Testis (tissue), 3 donors: ENCODE data around the gene TOM1L2. TPM values are rescaled to one million over a fixed set of nuclear protein-coding genes. Genes with fewer than 3 reads are reported as not detected.

ENCODE experiments used
- DNase-seq: peaks from one replicate; pipeline ENCODE4 v3.0.0-alpha.2; 2019
- H3K27ac ChIP-seq, 2 donors: fragments of 200-600 bp; sonication (generic); one replicate each; pipeline ENCODE4 v1.5.1; 2019
- H3K27me3 ChIP-seq: fragments of 200-600 bp; sonication (generic); one replicate; pipeline ENCODE4 v1.5.1; 2019
- H3K36me3 ChIP-seq: fragments of 200-600 bp; sonication (generic); one replicate; pipeline ENCODE4 v1.5.1; 2017; ENCODE audit warnings: low read depth; ENCODE audit errors: missing control alignments
- H3K4me1 ChIP-seq: fragments of 200-600 bp; sonication (generic); one replicate; pipeline ENCODE4 v1.5.1; 2019
- H3K4me3 ChIP-seq, 2 donors: fragments of 200-600 bp; sonication (generic); one replicate each; pipeline ENCODE4 v1.5.1; 2017 to 2019
- H3K9me3 ChIP-seq: fragments of 200-600 bp; sonication (generic); one replicate; pipeline ENCODE4 v1.5.1; 2017
- POLR2A ChIP-seq: fragments of 450-650 bp; IDR thresholded peaks from one replicate; pipeline ENCODE4 v1.6.1; 2017; ENCODE audit warnings: antibody characterized with exemption, mild to moderate bottlenecking, moderate library complexity
- WGBS, 2 donors: methylation state at CpG; one replicate each; pipeline ENCODE4 v1.1.5; 2018; 5-methylcytosine and 5-hydroxymethylcytosine counted together
- intact Hi-C: fragments of 100-400 bp; cut with DNase I; formaldehyde crosslinking; loops from one replicate; pipeline ENCODE4 v1.15.1; 2023; ENCODE audit warnings: low total_unique reads
- polyA plus RNA-seq: library from polyadenylated mRNA; stranded (reverse); fragments of 350-450 nt; fragmentation: Illumina TruSeq; extraction: RNeasy Lipid Tissue Mini Kit (QIAGEN cat#74804); gene quantifications from one replicate; pipeline ENCODE4 v1.2.3, GENCODE V29; 2014; ENCODE audit warnings: low read depth, low replicate concordance; ENCODE audit not compliant: insufficient read depth
- total RNA-seq, 2 donors: library from RNA; depleted of rRNA; stranded (reverse); fragments of >200 nt; gene quantifications; one replicate each; pipeline ENCODE4 v1.2.3, GENCODE V29; 2016
- TF ChIP-seq, protein P1 (sequence below), 3 experiments: fragments of 450-650 bp in 2 of 3; fragments of 200-600 bp in 1 of 3; sonication (generic) in 1 of 3; IDR thresholded peaks; one replicate each; pipeline ENCODE4 v1.5.1; 2016 to 2019; ENCODE audit warnings: antibody characterized with exemption in 3 of 3, mild to moderate bottlenecking in 2 of 3, moderate library complexity in 1 of 3

Gene TOM1L2
- total and polyA plus RNA-seq, 3 donors from 2014 or later = 92.4 to 221 (median 218) TPM

DNA sequence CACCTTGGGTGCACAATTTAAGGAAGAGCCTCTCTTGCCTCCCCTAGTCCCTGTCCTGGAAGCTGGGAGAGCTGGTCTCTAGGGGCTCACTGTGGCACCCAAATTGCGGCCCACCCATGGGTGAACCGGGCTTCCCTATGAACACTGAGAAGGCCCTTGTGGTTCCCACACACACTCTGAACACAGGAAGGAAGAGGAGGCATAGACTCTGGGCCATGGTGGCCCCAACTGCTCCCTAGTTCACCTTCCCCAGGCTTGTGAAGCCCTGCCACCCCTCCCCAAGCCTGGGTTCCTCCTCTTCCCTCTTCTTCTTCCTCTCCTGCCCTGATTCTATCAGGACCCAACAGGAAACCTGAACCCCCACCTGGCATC, 145.9 kb downstream of the TOM1L2 start:
- TF ChIP-seq, protein P1, sequence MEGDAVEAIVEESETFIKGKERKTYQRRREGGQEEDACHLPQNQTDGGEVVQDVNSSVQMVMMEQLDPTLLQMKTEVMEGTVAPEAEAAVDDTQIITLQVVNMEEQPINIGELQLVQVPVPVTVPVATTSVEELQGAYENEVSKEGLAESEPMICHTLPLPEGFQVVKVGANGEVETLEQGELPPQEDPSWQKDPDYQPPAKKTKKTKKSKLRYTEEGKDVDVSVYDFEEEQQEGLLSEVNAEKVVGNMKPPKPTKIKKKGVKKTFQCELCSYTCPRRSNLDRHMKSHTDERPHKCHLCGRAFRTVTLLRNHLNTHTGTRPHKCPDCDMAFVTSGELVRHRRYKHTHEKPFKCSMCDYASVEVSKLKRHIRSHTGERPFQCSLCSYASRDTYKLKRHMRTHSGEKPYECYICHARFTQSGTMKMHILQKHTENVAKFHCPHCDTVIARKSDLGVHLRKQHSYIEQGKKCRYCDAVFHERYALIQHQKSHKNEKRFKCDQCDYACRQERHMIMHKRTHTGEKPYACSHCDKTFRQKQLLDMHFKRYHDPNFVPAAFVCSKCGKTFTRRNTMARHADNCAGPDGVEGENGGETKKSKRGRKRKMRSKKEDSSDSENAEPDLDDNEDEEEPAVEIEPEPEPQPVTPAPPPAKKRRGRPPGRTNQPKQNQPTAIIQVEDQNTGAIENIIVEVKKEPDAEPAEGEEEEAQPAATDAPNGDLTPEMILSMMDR (IDR thresholded peaks at IDR 0.05) = no peak
- no peak for TF ChIP-seq POLR2A
- WGBS, 2 donors = 94% methylated on average over 2 of the region's 2 CpGs; no CpG with 5 or more reads in 1 of the 2 donors
- Histone ChIP-seq H3K27ac (peak overlapping the region; percentile 37 to 90), H3K9me3 (no peaks in the 10 kb centered on the region), H3K27me3 (no peaks in the 10 kb centered on the region), H3K36me3 (no peaks in the 10 kb centered on the region), H3K4me3 (no peak overlapping the region), H3K4me1 (peaks cover 52% of the 10 kb centered on the region)
- no peak for DNase-seq
- intact Hi-C loops = no loop called here

GRCh38 chr17:17824783-17825614, 147.2 kb downstream of the TOM1L2 start:
- Histone ChIP-seq H3K4me3 (no peak overlapping the region), H3K4me1 (peaks cover 58% of the 10 kb centered on the region), H3K27ac (peak overlapping the region; percentile 73 to 90), H3K9me3 (no peaks in the 10 kb centered on the region), H3K36me3 (no peaks in the 10 kb centered on the region), H3K27me3 (no peaks in the 10 kb centered on the region)
- intact Hi-C loops = no loop called here
- 26 to 61% methylated on average over 13 to 14 of the region's 14 CpGs for WGBS, 2 donors
- DNase-seq = peak; percentile 86
- TF ChIP-seq, protein P1 (IDR thresholded peaks at IDR 0.05) = no peak
- TF ChIP-seq POLR2A = no peak

DNA sequence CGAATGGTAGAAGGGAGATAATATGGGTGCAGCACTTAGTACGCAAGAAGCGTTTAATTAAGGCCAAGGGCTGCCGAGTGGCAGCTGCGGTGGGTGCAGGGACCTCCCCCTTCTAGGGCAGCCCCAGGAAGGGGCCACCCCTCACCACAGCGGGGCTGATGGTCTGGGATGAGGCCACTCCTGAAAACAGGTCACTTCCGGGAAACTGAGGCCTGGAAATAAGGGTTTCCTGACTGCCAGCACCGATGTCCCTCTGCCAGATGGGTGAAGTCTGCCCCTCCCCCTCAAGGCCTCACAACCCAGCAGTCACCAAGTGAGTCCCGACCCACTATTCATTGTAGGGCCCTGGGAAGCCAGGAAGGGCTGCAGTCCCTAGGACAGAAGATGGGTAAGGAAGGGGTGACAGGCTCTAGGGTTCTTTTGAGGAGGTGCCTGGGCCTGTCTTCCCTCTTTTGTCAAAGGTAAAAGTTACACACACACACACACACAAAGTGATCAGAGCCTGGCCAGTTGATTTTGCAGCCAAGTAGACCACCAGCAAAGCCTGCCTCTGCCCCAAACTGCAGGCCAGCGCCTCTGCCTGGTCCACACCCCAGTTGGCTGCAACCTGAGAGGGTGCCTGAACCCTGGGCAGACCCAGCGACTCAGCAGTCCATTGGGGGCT, 147.9 kb downstream of the TOM1L2 start:
- H3K27ac ChIP-seq = peak overlapping the region; percentile 73 to 90
- intact Hi-C loops = no loop called here
- WGBS, 2 donors = 9 to 15% methylated on average over 7 to 11 of the region's 11 CpGs
- DNase-seq = no peak
- TF ChIP-seq, protein P1 (IDR thresholded peaks at IDR 0.05) = no peak
- no peak for TF ChIP-seq POLR2A
- no peaks in the 10 kb centered on the region for H3K27me3 ChIP-seq
- H3K9me3 ChIP-seq = no peaks in the 10 kb centered on the region
- H3K4me1 ChIP-seq = peaks cover 62% of the 10 kb centered on the region
- H3K36me3 ChIP-seq = no peaks in the 10 kb centered on the region
- H3K4me3 ChIP-seq = peak overlapping the region; percentile 43 to 57

- peak overlapping the region; percentile 57 to 68 for H3K4me3 ChIP-seq
- peak; percentile 89 for DNase-seq
- H3K9me3 ChIP-seq = no peaks in the 10 kb centered on the region
- H3K4me1 ChIP-seq = peaks cover 62% of the 10 kb centered on the region
- H3K27me3 ChIP-seq = no peaks in the 10 kb centered on the region
- H3K27ac ChIP-seq = peak overlapping the region; percentile 73 to 90
- no peak for TF ChIP-seq POLR2A
- TF ChIP-seq, protein P1 (IDR thresholded peaks at IDR 0.05) = no peak
- H3K36me3 ChIP-seq = no peaks in the 10 kb centered on the region
- 1 to 3% methylated on average over 15 to 47 of the region's 69 CpGs for WGBS, 2 donors
- intact Hi-C loops = no loop called here
These were observed 148.6 kb downstream of the TOM1L2 start for GRCh38 chr17:17823433-17824118.
